ENCODE measurements around the gene PHACTR4. TPM values are rescaled to one million over a fixed set of nuclear protein-coding genes. Genes with fewer than 3 reads are reported as not detected.
"Not testable (repeated sequence)": the region's sequence is repeated elsewhere in the genome, so short reads cannot be mapped to it uniquely, and the experiment has no call there.

Gene PHACTR4
- total and polyA plus RNA-seq, 2 donors (not counting 3 experiments of a cell fraction or from before 2014, with no cell fraction given) = 25.4 to 61.0 TPM

GRCh38 chr1:28519946-28520725 is 150.6 kb downstream of the PHACTR4 start:
- H3K27me3 ChIP-seq (ENCODE audit: control insufficient read depth in 2 of 2, insufficient read depth in 2 of 2, low read length in 2 of 2) = no peaks in the 10 kb centered on the region
- FAIRE-seq = no peak

GRCh38 chr1:28520796-28521195 is 151.3 kb downstream of the PHACTR4 start:
- H4K20me1 ChIP-seq (replicated peaks; ENCODE audit: control insufficient read depth, extremely low read depth, insufficient read depth, low read length) = not testable (repeated sequence)
- peaks cover 66% of the 10 kb centered on the region for H3K79me2 ChIP-seq (ENCODE audit: control insufficient read depth, insufficient read depth, low read length)
- CTCF ChIA-PET = interaction anchor here (1.5 kb wide), 1 partner anchor 356 kb away, joined by 4 read pairs; no protein-coding TSS in a partner anchor

More at GRCh38 chr1:28519946-28520725, 150.6 kb downstream of the PHACTR4 start:
- no TSS peak for BruUV-seq (replicated peaks)
- intact Hi-C loops (cut with micrococcal nuclease) = loop anchor here (2.0 to 5.0 kb wide), 3 partner anchors 33 to 217 kb away; partner anchors contain the start of genes TAF12, TRNAU1AP and YTHDF2
- H3K4me2 ChIP-seq (ENCODE audit: insufficient read depth, low read length) = no peak overlapping the region
- H3K9ac ChIP-seq (replicated peaks; ENCODE audit: extremely low read depth, insufficient read depth, low read length) = no peak overlapping the region
- H3K9me3 ChIP-seq (replicated peaks; ENCODE audit: control insufficient read depth, insufficient read depth, low read length) = no peaks in the 10 kb centered on the region
- no peaks in the 10 kb centered on the region for H3K9me1 ChIP-seq (replicated peaks; ENCODE audit: control insufficient read depth, extremely low read depth, insufficient read depth, low read length)
- no peaks in the 10 kb centered on the region for H4K20me1 ChIP-seq (replicated peaks; ENCODE audit: control insufficient read depth, extremely low read depth, insufficient read depth, low read length)
- peaks cover 60% of the 10 kb centered on the region for H3K79me2 ChIP-seq (ENCODE audit: control insufficient read depth, insufficient read depth, low read length)
- H3K4me1 ChIP-seq (ENCODE audit: control insufficient read depth, extremely low read depth, insufficient read depth, low read length) = peaks cover 14% of the 10 kb centered on the region
- CTCF ChIA-PET = interaction anchor here (0.6 to 2.6 kb wide), 3 partner anchors 83 to 357 kb away, joined by 3 to 53 read pairs (median 4); no protein-coding TSS in a partner anchor
- POLR2A ChIA-PET = interaction anchor here (0.6 kb wide), 1 partner anchor 10 kb away, joined by 6 read pairs; no protein-coding TSS in a partner anchor
- H3K36me3 ChIP-seq (ENCODE audit: control insufficient read depth in 2 of 2, extremely low read depth in 1 of 2, insufficient read depth in 2 of 2, low read length in 2 of 2) = no peaks in the 10 kb centered on the region
- TF ChIP-seq EZH2 (IDR thresholded peaks at IDR 0.05; ENCODE audit: borderline replicate concordance, low read depth, low read length, severe bottlenecking) (no peak), MYC (IDR thresholded peaks at IDR 0.05; ENCODE audit: low read depth, low read length) (no peak), JUN (IDR thresholded peaks at IDR 0.05; ENCODE audit: borderline replicate concordance, insufficient read depth, insufficient read length, low read depth) (no peak), MAX (IDR thresholded peaks at IDR 0.05; ENCODE audit: insufficient read depth, insufficient read length) (no peak), CTCF (IDR thresholded peaks at IDR 0.05; ENCODE audit: extremely low read depth in 1 of 2, insufficient read depth in 1 of 2, low read depth in 1 of 2, low read length in 2 of 2) (no peak), POLR2AphosphoS5 (IDR thresholded peaks at IDR 0.05; ENCODE audit: insufficient read depth, low read depth, low read length) (no peak), FOS (IDR thresholded peaks at IDR 0.05; ENCODE audit: borderline replicate concordance, insufficient read depth, low read length) (no peak)
- no peak overlapping the region for H3K4me3 ChIP-seq (replicated peaks in 1 of 3; ENCODE audit: insufficient read depth in 1 of 3, low read depth in 1 of 3, low read length in 3 of 3)
- no peak overlapping the region for H2AFZ ChIP-seq (ENCODE audit: low read depth, low read length)
- H3K27ac ChIP-seq (ENCODE audit: insufficient read depth, low read depth, low read length) = no peak overlapping the region
- dilution Hi-C loops (cut with MboI; ENCODE audit: extremely low pct_ligation_motif_present, low sequenced_read_pairs) = no loop called here
- DNase-seq (ENCODE audit: low read depth, low spot score) = no peak

More at GRCh38 chr1:28520796-28521195, 151.3 kb downstream of the PHACTR4 start:
- H3K4me3 ChIP-seq (replicated peaks in 1 of 3; ENCODE audit: insufficient read depth in 1 of 3, low read depth in 1 of 3, low read length in 3 of 3); DNase-seq (ENCODE audit: low read depth, low spot score); dilution Hi-C loops (cut with MboI; ENCODE audit: extremely low pct_ligation_motif_present, low sequenced_read_pairs); H3K4me2 ChIP-seq (ENCODE audit: insufficient read depth, low read length); intact Hi-C loops (cut with micrococcal nuclease); H3K9ac ChIP-seq (replicated peaks; ENCODE audit: extremely low read depth, insufficient read depth, low read length); H3K9me3 ChIP-seq (replicated peaks; ENCODE audit: control insufficient read depth, insufficient read depth, low read length); H3K36me3 ChIP-seq (ENCODE audit: control insufficient read depth in 2 of 2, extremely low read depth in 1 of 2, insufficient read depth in 2 of 2, low read length in 2 of 2); H3K27me3 ChIP-seq (ENCODE audit: control insufficient read depth in 2 of 2, insufficient read depth in 2 of 2, low read length in 2 of 2); H3K9me1 ChIP-seq (replicated peaks; ENCODE audit: control insufficient read depth, extremely low read depth, insufficient read depth, low read length); H2AFZ ChIP-seq (ENCODE audit: low read depth, low read length); FAIRE-seq; H3K27ac ChIP-seq (ENCODE audit: insufficient read depth, low read depth, low read length); BruUV-seq (replicated peaks): not testable (repeated sequence)
- H3K4me1 ChIP-seq (ENCODE audit: control insufficient read depth, extremely low read depth, insufficient read depth, low read length) = peaks cover 14% of the 10 kb centered on the region
- POLR2A ChIA-PET = interaction anchor here (0.6 to 1.9 kb wide), 2 partner anchors 9 to 59 kb away, joined by 6 to 9 read pairs; no protein-coding TSS in a partner anchor

Data from endothelial cell of umbilical vein (primary cell).